HEK293 (cell line): ENCODE results near the gene EXOG.

Experiments
- TCF7L2 ChIP-seq: IDR thresholded peaks from 2 replicates; pipeline ENCODE4 v1.6.1; 2011; ENCODE audit warnings: low read depth, mild to moderate bottlenecking, inconsistent platforms, low read length, moderate library complexity, borderline replicate concordance
- ZNF398 ChIP-seq: fragments of 450-650 bp; formaldehyde crosslinking; IDR thresholded peaks from 2 replicates; pipeline ENCODE4 v1.5.1; 2017; ENCODE audit warnings: missing biosample characterization, missing genetic modification characterization
- ZSCAN30 ChIP-seq: fragments of 450-650 bp; IDR thresholded peaks from 2 replicates; pipeline ENCODE4 v1.5.1; 2018; ENCODE audit warnings: missing biosample characterization, mild to moderate bottlenecking, missing genetic modification characterization, moderate library complexity
- TF ChIP-seq, protein P1 (sequence below): fragments of 450-650 bp; formaldehyde crosslinking; conservative IDR thresholded peaks from 2 replicates; pipeline ENCODE4 v1.5.1; 2016; ENCODE audit warnings: low read depth, missing biosample characterization, missing genetic modification characterization
- TF ChIP-seq, protein P2 (sequence below): fragments of 450-650 bp; formaldehyde crosslinking; IDR thresholded peaks from 2 replicates; pipeline ENCODE4 v1.5.1; 2016; ENCODE audit warnings: missing biosample characterization, missing genetic modification characterization
- TF ChIP-seq, protein P3 (sequence below): fragments of 450-650 bp; formaldehyde crosslinking; IDR thresholded peaks from 2 replicates; pipeline ENCODE4 v1.5.1; 2016; ENCODE audit warnings: missing biosample characterization, missing genetic modification characterization

- TF ChIP-seq, protein P1, sequence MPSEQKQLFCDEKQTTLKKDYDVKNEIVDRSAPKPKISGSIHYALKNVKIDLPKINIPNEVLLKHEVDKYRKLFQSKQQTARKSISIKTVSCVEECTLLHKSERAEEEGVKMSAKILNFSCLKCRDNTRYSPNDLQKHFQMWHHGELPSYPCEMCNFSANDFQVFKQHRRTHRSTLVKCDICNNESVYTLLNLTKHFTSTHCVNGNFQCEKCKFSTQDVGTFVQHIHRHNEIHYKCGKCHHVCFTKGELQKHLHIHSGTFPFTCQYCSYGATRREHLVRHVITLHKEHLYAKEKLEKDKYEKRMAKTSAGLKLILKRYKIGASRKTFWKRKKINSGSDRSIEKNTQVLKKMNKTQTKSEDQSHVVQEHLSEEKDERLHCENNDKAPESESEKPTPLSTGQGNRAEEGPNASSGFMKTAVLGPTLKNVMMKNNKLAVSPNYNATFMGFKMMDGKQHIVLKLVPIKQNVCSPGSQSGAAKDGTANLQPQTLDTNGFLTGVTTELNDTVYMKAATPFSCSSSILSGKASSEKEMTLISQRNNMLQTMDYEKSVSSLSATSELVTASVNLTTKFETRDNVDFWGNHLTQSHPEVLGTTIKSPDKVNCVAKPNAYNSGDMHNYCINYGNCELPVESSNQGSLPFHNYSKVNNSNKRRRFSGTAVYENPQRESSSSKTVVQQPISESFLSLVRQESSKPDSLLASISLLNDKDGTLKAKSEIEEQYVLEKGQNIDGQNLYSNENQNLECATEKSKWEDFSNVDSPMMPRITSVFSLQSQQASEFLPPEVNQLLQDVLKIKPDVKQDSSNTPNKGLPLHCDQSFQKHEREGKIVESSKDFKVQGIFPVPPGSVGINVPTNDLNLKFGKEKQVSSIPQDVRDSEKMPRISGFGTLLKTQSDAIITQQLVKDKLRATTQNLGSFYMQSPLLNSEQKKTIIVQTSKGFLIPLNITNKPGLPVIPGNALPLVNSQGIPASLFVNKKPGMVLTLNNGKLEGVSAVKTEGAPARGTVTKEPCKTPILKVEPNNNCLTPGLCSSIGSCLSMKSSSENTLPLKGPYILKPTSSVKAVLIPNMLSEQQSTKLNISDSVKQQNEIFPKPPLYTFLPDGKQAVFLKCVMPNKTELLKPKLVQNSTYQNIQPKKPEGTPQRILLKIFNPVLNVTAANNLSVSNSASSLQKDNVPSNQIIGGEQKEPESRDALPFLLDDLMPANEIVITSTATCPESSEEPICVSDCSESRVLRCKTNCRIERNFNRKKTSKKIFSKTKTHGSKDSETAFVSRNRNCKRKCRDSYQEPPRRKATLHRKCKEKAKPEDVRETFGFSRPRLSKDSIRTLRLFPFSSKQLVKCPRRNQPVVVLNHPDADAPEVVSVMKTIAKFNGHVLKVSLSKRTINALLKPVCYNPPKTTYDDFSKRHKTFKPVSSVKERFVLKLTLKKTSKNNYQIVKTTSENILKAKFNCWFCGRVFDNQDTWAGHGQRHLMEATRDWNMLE (tag by site-specific recombination) = no peak
- TF ChIP-seq, protein P2, sequence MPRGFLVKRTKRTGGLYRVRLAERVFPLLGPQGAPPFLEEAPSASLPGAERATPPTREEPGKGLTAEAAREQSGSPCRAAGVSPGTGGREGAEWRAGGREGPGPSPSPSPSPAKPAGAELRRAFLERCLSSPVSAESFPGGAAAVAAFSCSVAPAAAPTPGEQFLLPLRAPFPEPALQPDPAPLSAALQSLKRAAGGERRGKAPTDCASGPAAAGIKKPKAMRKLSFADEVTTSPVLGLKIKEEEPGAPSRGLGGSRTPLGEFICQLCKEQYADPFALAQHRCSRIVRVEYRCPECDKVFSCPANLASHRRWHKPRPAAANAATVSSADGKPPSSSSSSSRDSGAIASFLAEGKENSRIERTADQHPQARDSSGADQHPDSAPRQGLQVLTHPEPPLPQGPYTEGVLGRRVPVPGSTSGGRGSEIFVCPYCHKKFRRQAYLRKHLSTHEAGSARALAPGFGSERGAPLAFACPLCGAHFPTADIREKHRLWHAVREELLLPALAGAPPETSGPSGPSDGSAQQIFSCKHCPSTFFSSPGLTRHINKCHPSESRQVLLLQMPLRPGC = no peak
- TF ChIP-seq, protein P3, sequence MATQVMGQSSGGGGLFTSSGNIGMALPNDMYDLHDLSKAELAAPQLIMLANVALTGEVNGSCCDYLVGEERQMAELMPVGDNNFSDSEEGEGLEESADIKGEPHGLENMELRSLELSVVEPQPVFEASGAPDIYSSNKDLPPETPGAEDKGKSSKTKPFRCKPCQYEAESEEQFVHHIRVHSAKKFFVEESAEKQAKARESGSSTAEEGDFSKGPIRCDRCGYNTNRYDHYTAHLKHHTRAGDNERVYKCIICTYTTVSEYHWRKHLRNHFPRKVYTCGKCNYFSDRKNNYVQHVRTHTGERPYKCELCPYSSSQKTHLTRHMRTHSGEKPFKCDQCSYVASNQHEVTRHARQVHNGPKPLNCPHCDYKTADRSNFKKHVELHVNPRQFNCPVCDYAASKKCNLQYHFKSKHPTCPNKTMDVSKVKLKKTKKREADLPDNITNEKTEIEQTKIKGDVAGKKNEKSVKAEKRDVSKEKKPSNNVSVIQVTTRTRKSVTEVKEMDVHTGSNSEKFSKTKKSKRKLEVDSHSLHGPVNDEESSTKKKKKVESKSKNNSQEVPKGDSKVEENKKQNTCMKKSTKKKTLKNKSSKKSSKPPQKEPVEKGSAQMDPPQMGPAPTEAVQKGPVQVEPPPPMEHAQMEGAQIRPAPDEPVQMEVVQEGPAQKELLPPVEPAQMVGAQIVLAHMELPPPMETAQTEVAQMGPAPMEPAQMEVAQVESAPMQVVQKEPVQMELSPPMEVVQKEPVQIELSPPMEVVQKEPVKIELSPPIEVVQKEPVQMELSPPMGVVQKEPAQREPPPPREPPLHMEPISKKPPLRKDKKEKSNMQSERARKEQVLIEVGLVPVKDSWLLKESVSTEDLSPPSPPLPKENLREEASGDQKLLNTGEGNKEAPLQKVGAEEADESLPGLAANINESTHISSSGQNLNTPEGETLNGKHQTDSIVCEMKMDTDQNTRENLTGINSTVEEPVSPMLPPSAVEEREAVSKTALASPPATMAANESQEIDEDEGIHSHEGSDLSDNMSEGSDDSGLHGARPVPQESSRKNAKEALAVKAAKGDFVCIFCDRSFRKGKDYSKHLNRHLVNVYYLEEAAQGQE (tag by site-specific recombination) = no peak
- no peak for TF ChIP-seq ZNF398 (tag by site-specific recombination)
- TF ChIP-seq TCF7L2 = no peak
- no peak for TF ChIP-seq ZSCAN30 (tag by site-specific recombination)
Measured at GRCh38 chr3:38563070-38563885, 67.1 kb downstream of the EXOG start.
